GM21825 (cell line): Measurements from ENCODE around the gene BMP7.
"Not testable (repeated sequence)": the region's sequence is repeated elsewhere in the genome, so short reads cannot be mapped to it uniquely, and the experiment has no call there.

Experiments
- ATAC-seq: cut with Tn5 transposase; IDR thresholded peaks from one replicate; pipeline ENCODE4 v1.9.1; 2021; ENCODE audit warnings: mild to moderate bottlenecking, moderate library complexity; ENCODE audit not compliant: unreplicated experiment

Gene BMP7

GRCh38 chr20:57175397-57176010 is 90.9 kb downstream of the BMP7 start:
- ATAC-seq: no peak

DNA sequence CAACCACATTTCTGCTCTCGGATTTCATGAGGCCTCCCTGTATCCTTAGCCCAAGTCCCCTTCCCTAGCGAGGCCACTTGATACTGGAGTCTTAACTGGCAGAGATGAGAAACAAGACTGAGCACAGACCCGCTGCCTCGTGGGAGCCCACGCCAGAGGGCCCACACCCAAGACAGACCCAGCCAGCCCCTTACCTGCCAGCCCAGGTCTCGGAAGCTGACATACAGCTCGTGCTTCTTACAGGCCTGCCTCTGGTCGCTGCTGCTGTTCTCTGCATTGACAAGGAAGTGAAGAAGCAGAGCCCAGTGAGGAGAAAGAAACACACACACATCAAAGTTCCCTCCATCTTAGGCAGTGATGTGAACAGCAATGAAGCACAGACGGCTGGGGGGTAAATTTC is 91.7 kb downstream of the BMP7 start:
- ATAC-seq: no peak

DNA sequence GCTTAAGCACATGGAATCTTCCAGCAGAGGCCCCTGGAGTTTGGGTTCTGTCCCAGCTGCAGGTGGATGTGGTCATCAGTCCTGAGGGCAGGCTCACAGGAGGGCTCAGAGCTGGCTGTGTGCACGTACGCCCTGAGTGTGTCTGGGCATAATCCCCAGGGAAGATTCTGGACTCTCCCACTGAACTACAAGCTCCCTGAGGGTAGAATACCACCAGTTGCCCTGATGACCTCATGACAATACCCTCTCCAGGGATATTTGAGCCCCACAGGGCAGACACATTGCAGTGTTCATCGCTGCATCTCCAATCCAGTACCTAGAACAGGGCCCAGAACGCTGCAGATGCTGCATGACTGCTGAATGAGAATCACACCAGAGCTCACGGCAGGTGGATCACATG is 92.5 kb downstream of the BMP7 start:
- no peak for ATAC-seq

GRCh38 chr20:57173041-57173440 is 93.4 kb downstream of the BMP7 start:
- ATAC-seq: no peak

DNA sequence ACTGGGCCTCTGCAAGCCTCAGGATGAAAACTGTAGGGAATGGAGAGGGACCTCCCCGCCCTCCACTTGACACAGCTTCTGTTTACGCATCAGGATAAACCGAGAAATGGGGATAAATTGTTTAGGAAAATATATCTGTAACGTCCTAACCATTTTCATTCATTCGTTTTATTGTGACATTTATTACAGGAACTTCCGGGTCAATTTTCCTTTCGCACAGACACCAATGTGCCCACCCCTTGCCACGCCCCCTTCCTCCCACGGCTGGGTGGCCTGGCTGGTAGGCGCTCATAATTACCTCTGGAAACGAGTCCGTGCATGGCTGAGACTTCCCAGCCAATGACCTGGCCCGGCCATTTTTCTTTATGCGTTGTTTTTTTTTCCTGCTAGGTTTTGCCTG is 96.1 kb downstream of the BMP7 start:
- no peak for ATAC-seq

GRCh38 chr20:57169162-57169561 is 97.3 kb downstream of the BMP7 start:
- no peak for ATAC-seq

- ATAC-seq: no peak
These were observed 98.3 kb downstream of the BMP7 start for GRCh38 chr20:57167971-57168701.

DNA sequence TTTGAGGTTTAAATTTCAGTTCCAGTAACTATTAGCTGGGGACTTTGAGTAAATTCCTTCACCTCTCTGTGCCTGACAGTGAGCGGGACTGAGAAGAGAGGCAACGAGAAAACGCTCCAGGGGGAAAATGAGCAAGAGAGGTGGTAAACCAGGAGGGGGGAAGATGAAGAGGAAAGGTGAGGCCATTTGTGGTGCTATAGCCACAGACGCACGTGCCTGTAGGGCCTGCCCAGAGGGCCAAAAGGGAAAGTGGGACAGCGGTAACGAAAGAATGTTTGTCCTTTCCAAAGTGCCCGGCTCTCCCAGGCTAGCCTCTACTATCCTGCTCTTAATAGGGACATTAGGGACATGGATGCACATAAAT is 99.2 kb downstream of the BMP7 start:
- no peak for ATAC-seq

- ATAC-seq: no peak
These were observed 99.7 kb downstream of the BMP7 start for GRCh38 chr20:57166568-57167291.

DNA sequence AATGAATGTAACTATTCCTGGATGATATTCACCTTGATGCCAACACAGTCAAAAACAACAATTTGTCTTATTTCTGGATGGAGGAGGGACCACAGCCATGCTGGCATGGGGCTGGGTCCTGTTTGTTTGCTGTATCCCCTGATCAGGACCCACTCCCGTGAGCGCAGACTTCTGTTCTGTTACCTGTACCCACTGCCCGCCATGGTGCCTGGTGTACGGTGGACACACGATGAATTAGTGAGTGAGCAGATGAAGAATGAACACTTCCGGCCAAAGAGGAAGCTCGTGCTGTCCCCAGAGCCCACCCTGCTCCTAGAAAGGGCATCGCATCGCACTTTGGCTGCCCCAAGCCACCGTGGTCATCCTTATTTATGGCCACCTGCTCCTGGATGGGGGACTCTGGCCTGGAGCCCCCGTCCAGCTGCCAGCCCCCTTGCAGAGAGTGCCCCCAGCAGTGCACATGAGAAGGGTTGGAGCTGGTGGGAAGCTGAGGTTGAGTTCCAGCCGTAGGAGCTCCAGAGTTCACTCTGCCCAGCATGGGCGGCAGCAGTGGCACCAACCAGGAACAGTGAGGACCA is 100.9 kb downstream of the BMP7 start:
- ATAC-seq: no peak

GRCh38 chr20:57164872-57165271 is 101.6 kb downstream of the BMP7 start:
- no peak for ATAC-seq

- no peak for ATAC-seq
These were observed 103.4 kb downstream of the BMP7 start for GRCh38 chr20:57163041-57163440.

GRCh38 chr20:57162362-57162652 is 104.1 kb downstream of the BMP7 start:
- ATAC-seq: no peak

- no peak for ATAC-seq
These were observed 104.7 kb downstream of the BMP7 start for GRCh38 chr20:57161478-57162361.

GRCh38 chr20:57160985-57161384 is 105.5 kb downstream of the BMP7 start:
- no peak for ATAC-seq

GRCh38 chr20:57159945-57160610 is 106.4 kb downstream of the BMP7 start:
- ATAC-seq: no peak

- ATAC-seq: no peak
These were observed 107.1 kb downstream of the BMP7 start for GRCh38 chr20:57159193-57159851.

DNA sequence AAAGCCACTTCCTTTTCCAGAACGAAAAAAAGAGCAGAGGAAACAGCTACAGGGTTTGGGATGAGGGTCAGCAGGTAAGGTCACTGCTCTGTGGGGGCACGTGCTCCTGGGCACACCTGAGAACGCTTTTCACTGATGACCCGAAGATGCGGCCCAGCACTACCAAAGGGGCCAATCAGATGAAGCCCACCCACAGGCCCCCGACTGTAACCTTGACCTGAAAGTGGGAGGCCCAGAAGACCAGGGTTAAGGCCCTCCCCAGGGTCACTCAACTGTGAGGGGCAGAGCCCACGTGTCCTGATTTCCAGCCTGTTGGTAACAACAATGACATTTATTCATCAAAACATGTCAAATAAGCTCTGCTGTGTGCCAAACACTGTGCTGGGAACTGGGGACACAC is 108.0 kb downstream of the BMP7 start:
- no peak for ATAC-seq

DNA sequence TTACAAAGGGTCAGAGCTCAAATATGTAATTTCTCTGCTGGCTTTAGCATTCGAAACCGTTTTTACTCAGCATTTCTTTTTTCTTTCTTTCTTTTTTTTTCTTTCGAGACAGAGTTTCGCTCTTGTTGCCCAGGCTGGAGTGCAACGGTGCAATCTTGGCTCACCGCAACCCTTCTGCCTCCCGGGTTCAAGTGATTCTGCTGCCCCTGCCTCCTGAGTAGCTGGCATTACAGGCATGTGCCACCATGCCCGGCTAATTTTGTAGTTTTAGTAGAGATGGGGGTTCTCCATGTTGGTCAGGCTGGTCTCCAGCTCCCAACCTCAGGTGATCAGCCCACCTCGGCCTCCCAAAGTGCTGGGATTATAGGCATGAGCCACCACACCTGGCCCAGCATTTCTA is 108.7 kb downstream of the BMP7 start:
- not testable (repeated sequence) for ATAC-seq

DNA sequence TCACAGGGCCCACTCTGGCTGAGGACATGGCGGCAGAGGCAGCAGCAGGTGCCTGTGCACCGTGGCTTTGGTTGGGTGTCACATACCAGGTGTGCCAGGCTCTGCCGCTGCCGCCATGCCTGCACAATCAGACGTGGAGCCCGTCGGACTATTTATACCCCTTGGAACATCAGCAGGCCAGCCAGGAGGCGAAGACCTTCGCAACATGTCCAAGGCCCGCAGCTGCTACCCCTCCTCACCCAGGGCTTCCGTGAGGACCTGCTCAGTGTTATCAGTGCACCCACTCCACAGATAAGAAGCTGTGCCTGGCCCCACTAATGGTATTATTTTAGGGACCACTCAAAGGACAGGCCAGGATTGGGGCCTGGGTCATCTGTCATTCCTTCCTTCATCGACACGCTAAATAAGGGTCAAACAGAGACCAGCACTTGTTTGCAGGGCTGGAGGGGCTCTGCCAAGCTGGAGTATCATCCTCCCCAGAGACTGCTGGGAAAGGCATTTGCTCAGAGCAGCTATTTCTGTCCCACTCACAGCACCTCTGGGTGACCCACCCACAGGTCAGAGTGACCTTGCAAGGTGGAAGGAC is 109.2 kb downstream of the BMP7 start:
- ATAC-seq: no peak
